C1 segment of cervical spinal cord (tissue), 14 donors: ENCODE measurements around the gene PID1.
"Not testable (repeated sequence)": the region's sequence is repeated elsewhere in the genome, so short reads cannot be mapped to it uniquely, and the experiment has no call there.

ENCODE experiments used
- DNase-seq, 14 donors: peaks; one replicate each; lab custom pipeline; 2025; lab: John Stamatoyannopoulos, UW

The PID1 gene

DNA sequence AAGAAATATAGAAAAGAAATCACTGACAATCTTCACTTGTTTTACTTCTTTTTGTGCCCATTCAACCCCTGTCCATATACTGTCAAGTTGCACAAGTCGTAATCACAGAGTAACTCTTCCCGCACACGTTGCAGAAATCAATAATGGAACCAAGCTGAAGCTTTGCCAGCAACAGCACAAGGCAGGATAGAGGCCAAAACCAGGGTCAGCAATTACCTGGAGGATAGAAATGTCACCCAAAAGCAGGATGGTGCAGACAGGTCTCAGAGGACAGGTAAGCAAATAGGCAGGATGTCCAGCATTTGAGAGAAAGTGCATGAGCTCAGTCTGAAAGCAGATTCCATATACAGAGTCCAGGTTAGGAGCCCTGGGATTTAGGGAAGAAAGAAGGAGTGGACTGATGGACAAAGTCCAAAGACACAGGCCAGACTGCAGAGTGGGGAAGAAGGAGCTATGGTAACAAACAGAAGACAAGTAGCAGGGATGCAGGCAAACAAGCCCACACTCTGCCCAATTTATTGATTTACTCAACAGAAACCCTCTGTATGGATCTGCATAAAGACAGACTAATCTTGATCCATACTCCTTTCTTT is 52.7 kb downstream of the PID1 start:
- no peak for DNase-seq

DNA sequence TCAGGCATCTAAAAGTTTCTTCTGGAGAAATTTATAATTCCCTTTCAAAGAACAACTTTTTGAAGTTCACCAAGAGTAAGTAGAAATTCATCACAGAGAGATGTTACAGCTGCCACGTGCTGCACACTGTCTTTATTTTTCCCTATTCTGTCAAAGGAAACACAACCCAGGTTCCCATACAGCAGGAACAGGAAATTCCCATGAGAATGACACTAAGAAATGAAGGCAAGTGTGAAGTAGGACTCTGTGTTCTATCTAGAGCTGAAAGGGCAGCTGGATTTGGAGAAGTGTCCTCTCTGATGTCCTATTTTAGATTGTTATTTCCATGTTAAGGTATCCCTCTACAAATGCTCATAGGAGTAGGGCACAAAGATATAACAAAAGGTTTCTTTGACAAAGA is 58.8 kb downstream of the PID1 start:
- DNase-seq = no peak

DNA sequence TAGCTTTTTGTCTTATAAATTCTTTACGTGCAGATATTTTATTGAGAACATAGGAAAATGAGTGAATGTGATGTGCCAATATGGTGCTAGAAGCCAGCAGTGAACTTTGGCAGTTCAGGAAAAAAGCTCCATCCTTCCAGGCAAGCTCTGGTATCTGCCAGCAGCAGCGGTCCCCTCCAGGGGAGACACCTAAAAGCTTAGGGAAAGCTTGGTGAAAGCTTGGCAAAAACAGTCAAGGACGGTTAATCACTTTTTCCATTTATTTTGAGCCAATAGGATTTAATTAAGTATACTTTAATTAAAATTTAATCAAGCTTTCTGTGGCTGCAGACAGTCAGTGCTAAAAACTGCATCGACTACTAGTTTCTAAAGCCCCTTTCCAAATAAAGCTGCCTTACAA is 60.4 kb downstream of the PID1 start:
- no peak for DNase-seq

- no peak for DNase-seq
Measured at GRCh38 chr2:229206548-229206947, 64.5 kb downstream of the PID1 start.

GRCh38 chr2:229205704-229206103 is 65.4 kb downstream of the PID1 start:
- no peak for DNase-seq

GRCh38 chr2:229202646-229203045 is 68.4 kb downstream of the PID1 start:
- DNase-seq = no peak

DNA sequence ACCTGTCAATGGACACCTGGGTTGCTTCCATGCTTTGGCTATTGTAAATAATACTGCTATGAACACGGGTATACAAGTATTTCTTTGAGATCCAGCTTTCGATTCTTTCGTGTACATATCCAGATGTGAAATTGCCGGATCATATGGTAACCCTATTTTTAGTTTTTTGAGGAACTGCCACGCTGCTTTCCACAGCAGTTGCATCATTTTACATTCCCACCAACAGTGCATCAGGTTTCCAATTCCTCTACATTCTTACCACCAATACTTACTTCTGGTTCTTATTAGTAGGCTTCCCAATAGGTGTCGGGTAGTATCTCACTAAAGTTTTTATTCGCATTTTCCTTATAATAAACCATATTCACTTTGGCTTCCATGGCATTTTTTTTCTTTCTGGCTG is 69.6 kb downstream of the PID1 start:
- DNase-seq = no peak

- DNase-seq = no peak
Measured at GRCh38 chr2:229199267-229199666, 71.8 kb downstream of the PID1 start.

GRCh38 chr2:229196448-229196847 is 74.6 kb downstream of the PID1 start:
- DNase-seq = no peak

GRCh38 chr2:229195346-229195947 is 75.6 kb downstream of the PID1 start:
- DNase-seq = no peak

GRCh38 chr2:229193281-229193680 is 77.8 kb downstream of the PID1 start:
- DNase-seq = no peak

DNA sequence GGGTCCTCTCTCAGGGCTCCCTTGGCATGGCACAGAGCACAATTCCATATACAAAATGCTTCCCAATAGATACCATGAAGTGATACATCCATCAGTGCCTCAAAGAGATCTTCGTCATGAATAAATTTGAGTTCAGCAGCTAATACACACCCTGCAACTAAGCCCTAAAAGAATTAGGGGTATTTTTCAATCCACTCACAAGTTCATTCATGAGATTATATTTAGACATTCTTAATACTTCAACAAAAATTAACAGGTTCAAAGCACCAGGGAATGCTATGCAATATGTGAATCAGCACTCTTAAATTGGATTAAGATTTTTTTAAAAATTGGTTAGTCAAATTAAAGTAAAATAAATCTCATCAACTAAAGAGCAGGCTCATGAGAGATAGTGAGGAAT is 79.7 kb downstream of the PID1 start:
- DNase-seq = no peak

GRCh38 chr2:229187123-229187522 is 84.0 kb downstream of the PID1 start:
- not testable (repeated sequence) for DNase-seq

- no peak for DNase-seq
Measured at GRCh38 chr2:229181641-229182040, 89.4 kb downstream of the PID1 start.

DNA sequence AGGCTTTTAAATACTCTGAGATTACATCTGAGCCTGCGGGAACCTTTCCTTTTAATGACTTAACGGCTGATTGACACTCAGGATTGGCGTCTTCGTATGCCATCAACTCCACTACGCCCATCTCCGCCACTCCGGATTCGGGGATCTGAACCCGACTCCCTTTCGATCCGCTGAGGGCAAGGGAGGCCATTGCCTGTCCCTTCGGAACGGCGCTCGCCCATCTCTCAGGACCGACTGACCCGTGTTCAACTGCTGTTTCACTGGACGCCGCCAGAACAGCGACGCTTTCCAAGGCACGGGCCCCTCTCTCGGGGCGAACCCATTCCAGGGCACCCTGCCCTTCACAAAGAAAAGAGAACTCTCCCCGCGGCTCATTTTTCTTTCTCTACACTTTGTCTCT is 90.4 kb downstream of the PID1 start:
- no peak for DNase-seq

DNA sequence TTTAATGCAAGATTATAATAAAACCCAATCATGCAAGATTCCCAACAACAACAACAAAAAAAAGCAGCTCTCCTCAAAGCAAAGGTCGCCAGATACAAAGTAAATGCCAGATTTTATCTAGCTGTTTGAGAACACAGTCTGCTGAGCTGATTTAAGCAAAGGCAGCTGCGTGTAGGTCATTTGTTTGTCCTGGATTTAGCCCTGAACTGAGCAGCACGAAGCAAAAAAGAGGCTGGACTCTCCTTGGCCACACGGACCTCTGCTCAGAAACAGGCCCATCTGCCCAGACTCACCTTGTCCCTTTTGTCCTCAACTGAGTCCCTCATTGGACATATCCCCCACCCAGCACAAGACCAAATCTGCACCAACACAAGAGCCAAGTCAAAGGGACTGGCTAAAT is 91.5 kb downstream of the PID1 start:
- DNase-seq = no peak

GRCh38 chr2:229178706-229179105 is 92.4 kb downstream of the PID1 start:
- DNase-seq = no peak

DNA sequence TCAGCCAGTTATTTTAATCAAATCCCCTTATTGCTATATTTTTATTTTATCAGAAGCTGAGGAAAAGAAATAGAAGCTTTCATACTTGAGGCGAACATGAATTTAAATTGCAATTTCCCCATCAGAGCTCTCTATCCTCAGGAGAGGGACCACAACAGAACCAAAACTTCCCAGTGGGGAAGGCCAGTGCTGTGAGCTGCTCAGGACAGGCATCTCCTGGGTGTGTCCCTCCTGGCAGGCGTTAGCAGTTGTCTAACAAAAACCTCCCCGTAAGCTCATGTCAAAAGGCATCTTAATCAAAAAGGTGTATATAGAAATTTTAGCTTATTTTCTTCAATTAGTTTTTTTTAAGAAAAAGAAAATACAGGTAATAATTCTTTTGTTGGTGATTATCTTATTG is 93.0 kb downstream of the PID1 start:
- DNase-seq = no peak

- DNase-seq = no peak
Measured at GRCh38 chr2:229176136-229176535, 95.0 kb downstream of the PID1 start.

DNA sequence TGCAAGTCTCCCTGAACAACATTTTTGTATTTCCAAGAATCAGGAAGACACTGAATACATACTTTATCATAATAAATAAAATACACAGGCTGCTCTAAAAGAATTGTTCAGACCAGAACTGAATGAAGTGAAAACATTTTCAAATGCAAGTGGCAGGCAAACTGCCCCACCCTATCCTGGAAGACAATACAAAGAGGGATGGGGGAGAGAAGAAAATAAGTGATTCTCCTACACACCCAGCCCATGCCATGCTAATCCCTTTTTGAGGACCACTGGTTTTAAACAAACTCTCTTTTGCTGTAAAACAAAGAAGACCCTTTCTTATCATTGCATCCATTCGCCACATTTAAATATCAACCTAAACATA is 95.6 kb downstream of the PID1 start:
- no peak for DNase-seq

GRCh38 chr2:229174794-229175496 is 96.1 kb downstream of the PID1 start:
- DNase-seq = no peak

DNA sequence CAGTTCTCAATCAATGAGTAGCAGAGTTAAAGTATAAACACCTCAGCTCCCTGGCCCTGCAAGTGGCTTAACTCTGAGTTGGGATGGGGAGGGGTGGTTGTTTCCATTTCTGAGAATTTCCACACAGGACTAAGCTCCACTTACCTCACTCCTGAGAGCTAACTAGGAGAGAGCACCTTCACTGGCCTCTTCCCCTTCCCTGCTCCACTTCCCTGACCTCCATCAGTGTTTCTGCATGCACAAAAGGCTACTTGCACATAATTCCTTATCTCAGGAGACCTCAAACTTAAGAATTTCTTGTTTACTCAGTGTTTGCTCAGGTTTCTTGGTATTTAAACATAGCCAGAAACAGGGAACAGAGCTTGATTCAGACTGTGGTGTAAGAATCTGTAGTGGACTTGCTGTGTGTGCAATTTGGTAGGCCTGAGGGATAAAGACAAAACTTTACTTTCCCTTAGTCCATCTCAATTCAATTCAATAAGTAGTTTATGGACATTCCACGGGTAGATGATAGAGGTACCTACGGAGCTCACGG is 97.2 kb downstream of the PID1 start:
- no peak for DNase-seq

DNA sequence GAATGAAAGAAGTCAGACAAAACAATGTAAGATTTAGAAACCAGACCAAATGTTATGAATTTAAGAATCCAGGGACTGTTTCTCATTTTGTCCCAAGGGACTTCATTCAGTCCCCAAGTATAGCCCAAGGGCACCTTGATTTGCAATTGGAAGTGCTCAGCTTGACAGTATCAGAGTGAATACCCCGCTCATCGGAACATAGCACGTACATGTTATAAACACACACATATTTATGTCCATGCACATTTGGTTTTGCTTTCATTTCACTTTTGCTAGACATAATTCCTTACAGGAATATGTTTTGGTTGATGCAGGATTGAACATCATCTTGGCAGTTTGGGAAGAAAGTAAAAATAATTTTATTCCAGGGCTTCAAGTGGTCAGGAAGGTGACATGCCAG is 100.2 kb downstream of the PID1 start:
- DNase-seq = no peak
